ENCODE measurements around the gene TMPRSS12.
A peak's percentile ranks its signal among the peaks of the same experiment; 100 is the strongest.
"Not testable (repeated sequence)": the region's sequence is repeated elsewhere in the genome, so short reads cannot be mapped to it uniquely, and the experiment has no call there.

The TMPRSS12 gene, protein sequence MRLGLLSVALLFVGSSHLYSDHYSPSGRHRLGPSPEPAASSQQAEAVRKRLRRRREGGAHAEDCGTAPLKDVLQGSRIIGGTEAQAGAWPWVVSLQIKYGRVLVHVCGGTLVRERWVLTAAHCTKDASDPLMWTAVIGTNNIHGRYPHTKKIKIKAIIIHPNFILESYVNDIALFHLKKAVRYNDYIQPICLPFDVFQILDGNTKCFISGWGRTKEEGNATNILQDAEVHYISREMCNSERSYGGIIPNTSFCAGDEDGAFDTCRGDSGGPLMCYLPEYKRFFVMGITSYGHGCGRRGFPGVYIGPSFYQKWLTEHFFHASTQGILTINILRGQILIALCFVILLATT

DNA sequence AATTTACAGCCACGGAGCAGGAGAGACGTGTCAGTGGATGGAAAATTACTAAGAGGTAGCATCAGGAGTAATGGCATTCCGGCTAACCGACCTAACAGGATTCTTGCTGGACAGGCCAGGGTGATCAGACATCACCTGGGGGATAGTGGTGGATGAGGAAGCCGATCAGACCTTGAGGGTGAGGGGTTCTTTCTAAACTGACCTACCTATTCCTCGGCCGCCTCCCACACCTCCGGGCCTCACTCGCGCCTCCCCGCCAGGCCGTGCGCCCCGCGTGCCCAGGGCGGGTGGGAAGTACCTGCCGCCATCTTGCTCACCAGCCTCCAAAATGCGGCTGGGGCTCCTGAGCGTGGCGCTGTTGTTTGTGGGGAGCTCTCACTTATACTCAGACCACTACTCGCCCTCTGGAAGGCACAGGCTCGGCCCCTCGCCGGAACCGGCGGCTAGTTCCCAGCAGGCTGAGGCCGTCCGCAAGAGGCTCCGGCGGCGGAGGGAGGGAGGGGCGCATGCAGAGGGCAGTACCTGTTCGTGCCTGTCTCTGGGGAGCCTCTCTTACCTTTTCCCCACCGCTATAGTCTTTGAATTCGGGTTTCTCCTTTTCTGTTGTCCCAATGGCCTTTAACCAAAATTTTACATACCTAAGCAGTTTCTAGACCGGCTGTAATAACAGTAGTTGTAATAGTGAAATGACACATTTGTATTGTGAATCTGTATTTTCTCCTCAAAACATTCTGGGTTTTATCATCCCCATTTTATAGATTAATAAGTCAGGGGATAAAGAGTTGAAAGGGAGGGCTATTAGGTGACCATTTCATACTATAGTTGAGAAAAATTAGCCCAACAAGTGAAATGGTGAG, at the start of gene TMPRSS12:
TMPRSS12 (plus strand) TSS at position 290 of the 857 bp plus-strand sequence; CDS start at position 329, 39 bp downstream.
- DNase-seq, result peak; percentile 57 to 65

GRCh38 chr12:50799908-50800307, 42.8 kb upstream of the TMPRSS12 start:
- DNase-seq, result no peak

DNA sequence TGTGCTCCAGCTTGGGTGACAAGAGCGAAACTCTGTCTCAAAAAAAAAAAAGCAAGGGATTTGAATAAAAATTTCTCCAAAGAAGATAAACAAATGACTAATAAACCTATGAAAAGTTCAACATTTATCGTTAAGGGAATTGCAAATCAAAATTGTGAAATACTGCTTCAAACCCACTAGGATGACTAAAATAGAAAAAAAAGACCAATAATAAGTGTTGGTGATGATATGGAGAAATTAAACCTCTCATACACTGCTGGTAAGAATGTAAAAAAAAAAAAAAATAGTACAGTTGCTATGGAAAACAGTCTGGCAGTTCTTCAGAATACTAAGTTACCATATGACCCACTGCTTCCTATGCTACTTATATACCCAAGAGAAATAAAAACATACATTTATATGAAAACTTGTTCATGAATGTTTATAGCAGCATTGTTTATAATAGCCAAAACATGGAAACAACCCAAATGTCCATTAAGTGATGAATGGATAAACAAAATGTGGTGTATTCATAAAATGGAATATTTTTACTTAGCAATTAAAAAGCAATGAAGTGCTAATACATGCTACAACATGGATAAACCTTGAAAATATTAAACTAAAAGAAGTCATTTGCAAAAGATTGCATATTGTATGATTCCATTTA, 39.4 kb upstream of the TMPRSS12 start:
- DNase-seq, result no peak

DNA sequence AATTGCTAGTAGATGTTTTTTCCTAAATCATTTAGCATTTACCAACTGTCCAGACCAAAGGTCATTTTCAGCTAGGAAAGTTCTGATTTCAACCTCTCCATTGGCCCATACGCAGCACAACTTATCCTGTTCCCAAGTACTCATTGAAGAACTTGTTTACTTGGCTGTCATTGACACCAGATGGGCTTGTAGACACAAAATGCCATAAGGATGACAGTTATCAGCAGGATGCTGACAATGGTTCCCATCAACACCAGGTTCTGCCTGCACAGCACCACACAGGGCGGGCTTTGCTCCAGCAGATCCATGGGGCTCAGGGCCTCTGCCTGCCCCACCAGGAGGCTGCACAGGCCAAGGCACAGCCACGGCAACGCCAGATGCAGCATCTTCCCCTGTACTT, 36.5 kb upstream of the TMPRSS12 start:
- DNase-seq, result no peak

DNA sequence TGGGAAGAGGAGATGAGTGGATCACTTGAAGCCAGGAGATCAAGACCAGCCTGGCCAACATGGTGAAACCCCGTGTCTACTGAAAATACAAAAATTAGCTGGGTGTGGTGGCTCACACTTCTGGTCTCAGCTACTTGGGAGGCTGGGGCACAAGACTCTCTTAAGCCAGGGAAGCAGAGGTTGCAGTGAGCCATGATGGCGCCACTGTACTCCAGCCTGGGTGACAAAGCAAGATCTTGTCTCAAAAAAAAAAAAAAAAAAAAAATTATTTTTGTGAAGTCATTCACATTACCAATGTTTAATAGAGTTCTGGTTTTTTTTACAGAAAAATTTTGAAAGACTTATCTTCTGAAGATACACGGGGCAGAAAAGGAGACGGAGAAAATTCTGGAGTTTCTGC, 33.6 kb upstream of the TMPRSS12 start:
- not testable (repeated sequence) for DNase-seq

DNA sequence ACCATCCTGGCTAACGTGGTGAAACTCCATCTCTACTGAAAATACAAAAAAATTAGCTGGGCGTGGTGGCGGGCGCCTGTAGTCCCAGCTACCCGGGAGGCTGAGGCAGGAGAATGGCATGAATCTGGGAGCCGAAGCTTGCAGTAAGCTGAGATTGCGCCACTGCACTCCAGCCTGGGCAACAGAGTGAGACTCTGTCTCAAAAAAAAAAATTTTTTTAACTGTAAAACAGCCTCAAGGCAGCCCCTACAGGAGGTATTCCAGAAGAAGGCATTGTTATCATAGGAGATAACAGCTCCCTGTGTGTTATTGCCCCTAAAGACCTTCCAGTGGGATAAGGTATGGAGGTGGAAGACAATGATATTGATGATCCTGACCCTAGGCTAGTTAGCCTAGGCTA, 27.8 kb upstream of the TMPRSS12 start:
- DNase-seq, result not testable (repeated sequence)

GRCh38 chr12:50820177-50820576, 22.5 kb upstream of the TMPRSS12 start:
- no peak for DNase-seq

- DNase-seq, result no peak
Observed at GRCh38 chr12:50822082-50822481, 20.6 kb upstream of the TMPRSS12 start.

DNA sequence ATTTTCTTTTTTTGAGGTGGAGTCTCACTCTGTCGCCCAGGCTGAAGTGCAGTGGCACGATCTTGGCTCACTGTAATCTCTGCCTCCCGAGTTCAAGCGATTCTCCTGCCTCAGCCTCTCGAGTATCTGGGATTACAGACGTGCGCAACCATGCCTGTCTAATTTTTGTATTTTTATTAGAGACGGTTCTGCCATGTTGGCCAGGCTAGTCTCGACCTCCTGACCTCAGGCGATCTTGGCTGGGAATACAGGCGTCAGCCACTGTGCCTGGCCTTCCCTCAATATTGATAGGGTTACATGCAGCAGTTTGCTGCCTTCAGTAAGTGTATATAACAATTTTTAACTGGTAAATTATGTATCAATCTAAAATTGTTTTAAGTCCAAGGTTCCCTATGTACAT, 19.0 kb upstream of the TMPRSS12 start:
- DNase-seq, result not testable (repeated sequence)

DNA sequence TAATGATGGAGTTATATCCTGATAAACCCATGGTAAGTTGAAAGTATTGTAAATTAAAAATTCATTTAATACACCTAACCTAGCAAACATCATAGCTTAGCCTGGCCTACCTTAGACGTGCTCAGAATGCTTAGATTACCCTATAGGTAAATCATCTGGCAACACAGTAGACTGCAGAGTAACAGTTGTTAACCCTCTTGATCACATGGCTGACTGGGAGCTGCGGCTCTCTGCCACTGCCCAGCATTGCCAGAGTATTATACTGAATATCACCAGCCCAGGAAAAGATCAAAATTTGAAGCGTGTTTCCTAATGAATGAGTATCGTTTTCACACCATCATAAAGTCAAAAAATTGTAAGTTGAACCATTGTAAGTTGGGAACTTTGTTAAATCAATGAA, 17.8 kb upstream of the TMPRSS12 start:
- no peak for DNase-seq

- DNase-seq, result peak in 1 of 2 experiments; percentile 4
Observed at GRCh38 chr12:50825372-50825838, 17.3 kb upstream of the TMPRSS12 start.

DNA sequence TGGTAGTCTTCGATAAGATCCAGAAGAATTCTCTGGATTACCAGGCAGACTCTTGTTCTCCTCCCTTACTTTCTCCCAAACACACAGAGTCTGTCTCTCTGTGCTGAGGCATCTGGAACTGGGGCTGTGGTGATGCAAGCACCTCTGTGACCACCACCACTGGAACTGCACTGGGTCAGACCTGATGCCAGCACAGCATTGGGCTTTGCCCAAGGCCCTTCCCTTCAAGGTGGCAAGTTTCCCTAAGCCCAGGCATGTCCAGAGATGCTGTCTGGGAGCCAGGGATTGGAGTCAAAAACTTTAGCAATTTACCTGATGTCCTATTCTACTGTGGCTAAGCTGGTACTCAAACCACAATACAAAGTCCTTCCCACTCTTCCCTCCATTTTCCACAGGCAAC, 14.6 kb upstream of the TMPRSS12 start:
- no peak for DNase-seq

GRCh38 chr12:50828886-50829285, 13.8 kb upstream of the TMPRSS12 start:
- no peak for DNase-seq

DNA sequence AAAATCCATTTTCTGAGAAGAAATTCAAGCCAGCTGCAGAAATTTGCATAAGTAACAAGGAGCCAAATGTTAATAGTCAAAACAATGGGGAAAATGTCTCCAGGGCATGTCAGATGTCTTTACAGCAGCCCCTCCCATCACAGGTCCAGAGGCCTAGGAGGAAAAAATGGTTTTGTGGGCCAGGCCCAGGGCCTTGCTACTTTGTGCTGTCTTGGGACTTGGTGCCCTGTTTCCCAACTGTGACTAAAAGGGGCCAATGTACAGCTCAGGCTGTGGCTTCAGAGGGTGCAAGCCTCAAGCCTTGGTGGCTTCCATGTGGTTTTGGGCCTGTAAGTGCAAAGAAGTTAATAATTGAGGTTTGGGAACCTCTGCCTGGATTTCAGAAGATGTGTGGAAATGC, 8.9 kb upstream of the TMPRSS12 start:
- DNase-seq, result not testable (repeated sequence)

DNA sequence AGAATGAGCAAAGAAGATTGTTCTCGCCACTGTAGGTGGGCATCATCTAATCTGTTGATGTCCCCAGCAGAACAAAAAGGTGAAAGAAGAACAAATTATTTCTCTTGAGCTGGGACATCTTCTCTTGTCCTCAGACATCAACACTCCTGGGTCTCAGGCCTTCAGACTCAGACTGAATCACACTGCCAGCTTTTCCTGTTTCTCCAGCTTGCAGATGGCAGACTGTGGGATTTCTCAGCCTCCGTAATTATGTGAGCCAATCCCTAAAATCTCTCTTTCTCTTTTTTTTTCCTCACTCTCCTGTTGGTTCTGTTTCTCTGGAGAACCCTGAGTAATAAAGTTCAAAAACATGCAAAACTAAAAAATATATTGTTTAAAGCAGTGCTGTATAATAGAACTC, 3.7 kb upstream of the TMPRSS12 start:
- no peak for DNase-seq

- no peak for DNase-seq
Observed at GRCh38 chr12:50840809-50841487, 1.8 kb upstream of the TMPRSS12 start.

GRCh38 chr12:50841716-50842531, 802 bp upstream of the TMPRSS12 start:
- no peak for DNase-seq

GRCh38 chr12:50845021-50845647, 2.4 kb downstream of the TMPRSS12 start:
- no peak for DNase-seq

- no peak for DNase-seq
Observed at GRCh38 chr12:50848963-50849362, 6.2 kb downstream of the TMPRSS12 start.

GRCh38 chr12:50855218-50855617, 12.5 kb downstream of the TMPRSS12 start:
- DNase-seq, result not testable (repeated sequence)

DNA sequence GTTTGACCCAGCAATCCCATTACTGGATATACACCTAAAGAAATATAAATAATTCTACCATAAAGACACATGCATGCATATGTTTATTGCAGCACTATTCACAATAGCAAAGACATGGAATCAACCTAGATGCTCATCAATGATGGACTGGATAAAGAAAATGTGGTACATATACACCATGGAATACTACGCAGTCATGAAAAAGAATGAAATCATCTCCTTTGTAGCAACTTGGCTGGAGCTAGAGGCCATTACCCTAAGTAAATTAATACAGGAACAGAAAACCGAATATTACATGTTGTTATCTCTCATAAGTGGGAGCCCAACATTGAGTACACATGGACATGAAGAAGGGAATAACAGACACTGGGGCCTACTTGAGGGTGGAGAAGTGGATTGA, 13.0 kb downstream of the TMPRSS12 start:
- not testable (repeated sequence) for DNase-seq
